Left ventricle myocardium inferior (tissue), 1 donor: Measurements from ENCODE around the gene SLC6A9. TPM values are rescaled to one million over a fixed set of nuclear protein-coding genes. Genes with fewer than 3 reads are reported as not detected.

Source experiments
- DNase-seq: peaks from one replicate; pipeline ENCODE4 v3.0.0-alpha.2; 2020
- H3K27ac ChIP-seq: fragments of 200-600 bp; replicated peaks from 2 replicates; pipeline ENCODE4 v1.8.0; 2021
- H3K27me3 ChIP-seq: fragments of 200-600 bp; 2 replicates; pipeline ENCODE4 v1.8.0; 2021; ENCODE audit warnings: low read depth
- H3K36me3 ChIP-seq: fragments of 200-600 bp; 2 replicates; pipeline ENCODE4 v1.8.0; 2021
- H3K4me1 ChIP-seq: fragments of 200-600 bp; 2 replicates; pipeline ENCODE4 v1.8.0; 2021
- H3K4me3 ChIP-seq: fragments of 200-600 bp; 2 replicates; pipeline ENCODE4 v1.8.0; 2021; ENCODE audit warnings: mild to moderate bottlenecking, moderate library complexity
- H3K9me3 ChIP-seq: fragments of 200-600 bp; replicated peaks from 2 replicates; pipeline ENCODE4 v1.8.0; 2021
- intact Hi-C: fragments of 100-400 bp; cut with micrococcal nuclease; formaldehyde crosslinking; loops from one replicate; pipeline ENCODE4 v1.11.0; 2022
- total RNA-seq: library from RNA; stranded (reverse); fragmentation: NEBNext Ultra II Directional; extraction: Animal tissue kit (Norgen Biotek cat#: 25700); gene quantifications from one replicate; pipeline ENCODE4 v1.2.1, GENCODE V29; 2021
- TF ChIP-seq, protein P1 (sequence below): fragments of 200-600 bp; IDR thresholded peaks from 2 replicates; pipeline ENCODE4 v1.8.0; 2021; ENCODE audit warnings: antibody characterized with exemption, mild to moderate bottlenecking, borderline replicate concordance
- donor health status: DM: no; HTN: yes; CAD: no; lungs with severe emphysema.

Gene SLC6A9
- total RNA-seq, 1 donor from 2014 or later = 1.2 TPM

DNA sequence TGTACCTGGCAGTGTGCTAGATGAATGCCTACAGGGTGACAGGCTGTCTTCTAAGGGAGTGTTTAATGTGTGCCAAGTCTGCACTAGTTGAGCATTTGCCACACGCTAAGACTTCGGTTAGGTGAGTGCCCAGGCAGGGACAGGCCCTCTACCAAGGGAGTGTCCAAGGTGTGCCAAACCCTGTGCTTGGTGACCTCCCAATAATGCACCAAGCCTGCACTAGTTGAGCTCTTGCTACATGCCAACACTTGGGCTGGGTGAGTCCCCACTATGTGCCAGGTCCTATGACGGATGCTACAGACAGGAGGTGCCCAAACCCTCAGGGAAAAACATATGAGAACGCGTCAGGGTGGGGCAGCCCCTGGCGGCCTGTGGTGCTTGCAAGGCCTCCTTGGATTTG, 10.8 kb downstream of the SLC6A9 start:
- no peaks in the 10 kb centered on the region for H3K36me3 ChIP-seq
- no peak overlapping the region for H3K27ac ChIP-seq
- intact Hi-C loops = no loop called here
- DNase-seq = no peak
- TF ChIP-seq, protein P1, sequence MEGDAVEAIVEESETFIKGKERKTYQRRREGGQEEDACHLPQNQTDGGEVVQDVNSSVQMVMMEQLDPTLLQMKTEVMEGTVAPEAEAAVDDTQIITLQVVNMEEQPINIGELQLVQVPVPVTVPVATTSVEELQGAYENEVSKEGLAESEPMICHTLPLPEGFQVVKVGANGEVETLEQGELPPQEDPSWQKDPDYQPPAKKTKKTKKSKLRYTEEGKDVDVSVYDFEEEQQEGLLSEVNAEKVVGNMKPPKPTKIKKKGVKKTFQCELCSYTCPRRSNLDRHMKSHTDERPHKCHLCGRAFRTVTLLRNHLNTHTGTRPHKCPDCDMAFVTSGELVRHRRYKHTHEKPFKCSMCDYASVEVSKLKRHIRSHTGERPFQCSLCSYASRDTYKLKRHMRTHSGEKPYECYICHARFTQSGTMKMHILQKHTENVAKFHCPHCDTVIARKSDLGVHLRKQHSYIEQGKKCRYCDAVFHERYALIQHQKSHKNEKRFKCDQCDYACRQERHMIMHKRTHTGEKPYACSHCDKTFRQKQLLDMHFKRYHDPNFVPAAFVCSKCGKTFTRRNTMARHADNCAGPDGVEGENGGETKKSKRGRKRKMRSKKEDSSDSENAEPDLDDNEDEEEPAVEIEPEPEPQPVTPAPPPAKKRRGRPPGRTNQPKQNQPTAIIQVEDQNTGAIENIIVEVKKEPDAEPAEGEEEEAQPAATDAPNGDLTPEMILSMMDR = no peak
- H3K4me3 ChIP-seq = no peak overlapping the region
- H3K4me1 ChIP-seq = peaks cover 13% of the 10 kb centered on the region
- no peaks in the 10 kb centered on the region for H3K9me3 ChIP-seq
- H3K27me3 ChIP-seq = peaks cover 6% of the 10 kb centered on the region

DNA sequence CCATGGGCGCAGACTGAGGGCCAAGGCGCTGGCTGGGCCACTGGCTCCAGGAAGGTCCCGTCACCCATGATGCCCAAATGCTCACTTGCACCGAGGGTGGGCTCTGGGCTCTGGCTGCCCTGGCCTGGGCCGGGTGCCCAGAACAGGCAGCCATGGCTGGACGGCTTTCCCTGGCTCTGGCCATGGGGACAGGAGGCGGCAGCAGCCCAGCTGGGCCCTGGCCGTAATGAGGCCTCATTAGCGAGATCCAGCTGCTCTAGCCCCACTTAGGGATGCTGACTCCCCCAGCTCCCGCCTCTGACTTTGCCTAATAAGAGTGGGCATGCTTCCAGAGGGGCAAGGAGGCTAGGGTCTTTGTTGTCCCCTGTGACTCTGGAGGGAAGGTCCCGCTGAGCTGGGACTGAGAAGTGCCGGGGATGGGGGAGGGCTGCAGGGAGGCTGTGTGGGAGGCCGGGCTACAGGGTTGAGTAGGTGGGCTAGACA, 11.8 kb downstream of the SLC6A9 start:
- Histone ChIP-seq H3K27ac (no peak overlapping the region), H3K36me3 (no peaks in the 10 kb centered on the region), H3K4me3 (no peak overlapping the region), H3K4me1 (peaks cover 16% of the 10 kb centered on the region), H3K9me3 (no peaks in the 10 kb centered on the region), H3K27me3 (peaks cover 6% of the 10 kb centered on the region)
- intact Hi-C loops = no loop called here
- TF ChIP-seq, protein P1 = no peak
- no peak for DNase-seq

- no peak overlapping the region for H3K4me3 ChIP-seq
- H3K36me3 ChIP-seq = no peaks in the 10 kb centered on the region
- intact Hi-C loops = no loop called here
- DNase-seq = no peak
- no peak overlapping the region for H3K27ac ChIP-seq
- no peaks in the 10 kb centered on the region for H3K9me3 ChIP-seq
- H3K4me1 ChIP-seq = peaks cover 18% of the 10 kb centered on the region
- H3K27me3 ChIP-seq = no peaks in the 10 kb centered on the region
- TF ChIP-seq, protein P1 = no peak
Measured at GRCh38 chr1:44016890-44017400, 14.3 kb downstream of the SLC6A9 start.

GRCh38 chr1:44016041-44016889, 15.0 kb downstream of the SLC6A9 start:
- Histone ChIP-seq H3K36me3 (no peaks in the 10 kb centered on the region), H3K4me3 (no peak overlapping the region), H3K27ac (no peak overlapping the region), H3K27me3 (no peaks in the 10 kb centered on the region), H3K9me3 (no peaks in the 10 kb centered on the region), H3K4me1 (peaks cover 12% of the 10 kb centered on the region)
- intact Hi-C loops = no loop called here
- DNase-seq = no peak
- TF ChIP-seq, protein P1 = no peak

- TF ChIP-seq, protein P1 = no peak
- intact Hi-C loops = no loop called here
- H3K4me1 ChIP-seq = peaks cover 11% of the 10 kb centered on the region
- no peaks in the 10 kb centered on the region for H3K36me3 ChIP-seq
- no peaks in the 10 kb centered on the region for H3K27me3 ChIP-seq
- H3K4me3 ChIP-seq = no peak overlapping the region
- no peaks in the 10 kb centered on the region for H3K9me3 ChIP-seq
- no peak for DNase-seq
- H3K27ac ChIP-seq = no peak overlapping the region
Measured at GRCh38 chr1:44015206-44015605, 16.1 kb downstream of the SLC6A9 start.
